ENCODE results near the gene TUBB2B.

DNA sequence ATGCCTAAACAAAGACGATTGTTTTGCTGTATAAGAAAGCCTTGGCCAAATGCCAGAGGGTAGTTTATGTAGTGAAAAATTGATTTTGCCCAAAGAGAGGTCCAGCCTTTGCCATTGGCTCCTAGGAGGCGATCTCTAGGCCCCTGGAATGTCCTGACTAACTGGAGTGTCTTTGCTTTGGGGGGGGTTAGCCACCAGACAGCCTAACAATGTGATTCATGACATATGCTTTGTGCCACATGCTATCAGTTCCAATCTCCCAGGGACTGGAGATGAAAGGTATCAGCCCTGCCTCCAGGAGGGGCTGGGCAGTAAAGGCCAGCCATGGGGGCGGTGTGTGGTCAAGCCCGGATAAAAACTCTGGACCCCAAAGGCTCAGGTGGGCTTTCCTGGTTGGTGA, 37.4 kb downstream of the TUBB2B start:
- TF ChIP-seq ZNF274 (IDR thresholded peaks at IDR 0.05; ENCODE audit: low read depth, low read length) (no peak), YY1 (IDR thresholded peaks at IDR 0.05; ENCODE audit: insufficient read depth, insufficient read length) (no peak), SUZ12 (IDR thresholded peaks at IDR 0.05; ENCODE audit: extremely low read depth, insufficient read depth, insufficient read length) (no peak)

Data from NT2/D1 (cell line).